Testis (tissue), 3 donors: Measurements from ENCODE around the gene CYFIP2. TPM values are rescaled to one million over a fixed set of nuclear protein-coding genes. Genes with fewer than 3 reads are reported as not detected.

ENCODE experiments used
- DNase-seq: peaks from one replicate; pipeline ENCODE4 v3.0.0-alpha.2; 2019
- H3K27ac ChIP-seq, 2 donors: fragments of 200-600 bp; sonication (generic); one replicate each; pipeline ENCODE4 v1.5.1; 2019
- H3K27me3 ChIP-seq: fragments of 200-600 bp; sonication (generic); one replicate; pipeline ENCODE4 v1.5.1; 2019
- H3K36me3 ChIP-seq: fragments of 200-600 bp; sonication (generic); one replicate; pipeline ENCODE4 v1.5.1; 2017; ENCODE audit warnings: low read depth; ENCODE audit errors: missing control alignments
- H3K4me1 ChIP-seq: fragments of 200-600 bp; sonication (generic); one replicate; pipeline ENCODE4 v1.5.1; 2019
- H3K4me3 ChIP-seq, 2 donors: fragments of 200-600 bp; sonication (generic); one replicate each; pipeline ENCODE4 v1.5.1; 2017 to 2019
- H3K9me3 ChIP-seq: fragments of 200-600 bp; sonication (generic); one replicate; pipeline ENCODE4 v1.5.1; 2017
- CTCF ChIP-seq, 3 experiments: fragments of 450-650 bp in 2 of 3; fragments of 200-600 bp in 1 of 3; sonication (generic) in 1 of 3; IDR thresholded peaks; one replicate each; pipeline ENCODE4 v1.5.1; 2016 to 2019; ENCODE audit warnings: antibody characterized with exemption in 3 of 3, mild to moderate bottlenecking in 2 of 3, moderate library complexity in 1 of 3
- POLR2A ChIP-seq: fragments of 450-650 bp; IDR thresholded peaks from one replicate; pipeline ENCODE4 v1.6.1; 2017; ENCODE audit warnings: antibody characterized with exemption, mild to moderate bottlenecking, moderate library complexity
- WGBS, 2 donors: methylation state at CpG; one replicate each; pipeline ENCODE4 v1.1.5; 2018; 5-methylcytosine and 5-hydroxymethylcytosine counted together
- intact Hi-C: fragments of 100-400 bp; cut with DNase I; formaldehyde crosslinking; loops from one replicate; pipeline ENCODE4 v1.15.1; 2023; ENCODE audit warnings: low total_unique reads
- polyA plus RNA-seq: library from polyadenylated mRNA; stranded (reverse); fragments of 350-450 nt; fragmentation: Illumina TruSeq; extraction: RNeasy Lipid Tissue Mini Kit (QIAGEN cat#74804); gene quantifications from one replicate; pipeline ENCODE4 v1.2.3, GENCODE V29; 2014; ENCODE audit warnings: low read depth, low replicate concordance; ENCODE audit not compliant: insufficient read depth
- total RNA-seq, 2 donors: library from RNA; depleted of rRNA; stranded (reverse); fragments of >200 nt; gene quantifications; one replicate each; pipeline ENCODE4 v1.2.3, GENCODE V29; 2016

Gene CYFIP2
- total and polyA plus RNA-seq, 3 donors from 2014 or later: 21.7 to 41.4 (median 32.1) TPM

- Histone ChIP-seq H3K4me1 (no peaks in the 10 kb centered on the region), H3K27ac (no peak overlapping the region), H3K9me3 (no peaks in the 10 kb centered on the region), H3K4me3 (no peak overlapping the region), H3K36me3 (no peaks in the 10 kb centered on the region), H3K27me3 (no peaks in the 10 kb centered on the region)
- DNase-seq: no peak
- TF ChIP-seq CTCF (IDR thresholded peaks at IDR 0.05): no peak
- no peak for TF ChIP-seq POLR2A
- intact Hi-C loops: no loop called here
- WGBS, 2 donors: 87 to 90% methylated on average over 12 of the region's 12 CpGs
These were observed 86.9 kb downstream of the CYFIP2 start for GRCh38 chr5:157352756-157353340.

GRCh38 chr5:157354800-157355199 is 88.9 kb downstream of the CYFIP2 start:
- H3K36me3 ChIP-seq: no peaks in the 10 kb centered on the region
- TF ChIP-seq POLR2A (no peak), CTCF (IDR thresholded peaks at IDR 0.05) (no peak)
- no peaks in the 10 kb centered on the region for H3K27me3 ChIP-seq
- no peak overlapping the region for H3K4me3 ChIP-seq
- intact Hi-C loops: no loop called here
- no peak for DNase-seq
- WGBS, 2 donors: 77 to 87% methylated on average over 5 of the region's 5 CpGs
- H3K27ac ChIP-seq: no peak overlapping the region
- no peaks in the 10 kb centered on the region for H3K9me3 ChIP-seq
- no peaks in the 10 kb centered on the region for H3K4me1 ChIP-seq

GRCh38 chr5:157356576-157356975 is 90.7 kb downstream of the CYFIP2 start:
- no peaks in the 10 kb centered on the region for H3K36me3 ChIP-seq
- H3K27ac ChIP-seq: no peak overlapping the region
- WGBS, 2 donors: 93 to 97% methylated on average over 3 of the region's 3 CpGs
- TF ChIP-seq CTCF (IDR thresholded peaks at IDR 0.05) (no peak), POLR2A (no peak)
- no peaks in the 10 kb centered on the region for H3K27me3 ChIP-seq
- H3K4me3 ChIP-seq: no peak overlapping the region
- H3K9me3 ChIP-seq: no peaks in the 10 kb centered on the region
- no peak for DNase-seq
- intact Hi-C loops: no loop called here
- peaks cover 4% of the 10 kb centered on the region for H3K4me1 ChIP-seq

GRCh38 chr5:157357823-157358222 is 91.9 kb downstream of the CYFIP2 start:
- H3K36me3 ChIP-seq: no peaks in the 10 kb centered on the region
- no peaks in the 10 kb centered on the region for H3K9me3 ChIP-seq
- no peak overlapping the region for H3K27ac ChIP-seq
- DNase-seq: no peak
- no peaks in the 10 kb centered on the region for H3K27me3 ChIP-seq
- no peak for TF ChIP-seq POLR2A
- TF ChIP-seq CTCF (IDR thresholded peaks at IDR 0.05): no peak
- H3K4me3 ChIP-seq: no peak overlapping the region
- WGBS, 2 donors: 85 to 98% methylated on average over 6 of the region's 6 CpGs
- H3K4me1 ChIP-seq: peaks cover 12% of the 10 kb centered on the region
- intact Hi-C loops: no loop called here

GRCh38 chr5:157358871-157359270 is 92.9 kb downstream of the CYFIP2 start:
- Histone ChIP-seq H3K36me3 (no peaks in the 10 kb centered on the region), H3K9me3 (no peaks in the 10 kb centered on the region), H3K27ac (no peak overlapping the region), H3K4me1 (peaks cover 12% of the 10 kb centered on the region), H3K27me3 (no peaks in the 10 kb centered on the region), H3K4me3 (no peak overlapping the region)
- DNase-seq: no peak
- intact Hi-C loops: no loop called here
- WGBS, 2 donors: 94 to 96% methylated on average over 4 of the region's 4 CpGs
- TF ChIP-seq POLR2A (no peak), CTCF (IDR thresholded peaks at IDR 0.05) (no peak)
